Trophoblast cell (in vitro differentiated cells and primary cell): ENCODE results near the gene SMARCD3.

ENCODE experiments used
- DNase-seq, 2 donors: peaks; one replicate each; pipeline ENCODE4 v3.0.0-alpha.2; 2016
- H2AFZ ChIP-seq: 2 replicates; pipeline ENCODE4 v1.6.1; 2013; ENCODE audit warnings: low read length, moderate library complexity, mild to moderate bottlenecking; ENCODE audit not compliant: insufficient read depth, poor library complexity
- H2AK5ac ChIP-seq: 2 replicates; pipeline ENCODE4 v1.6.1; 2013; ENCODE audit warnings: mild to moderate bottlenecking, low read length
- H2BK120ac ChIP-seq: 2 replicates; pipeline ENCODE4 v1.6.1; 2013; ENCODE audit warnings: low read length, mild to moderate bottlenecking, moderate library complexity; ENCODE audit not compliant: insufficient read depth, poor library complexity
- H2BK12ac ChIP-seq: 2 replicates; pipeline ENCODE4 v1.6.1; 2013; ENCODE audit warnings: mild to moderate bottlenecking, low read length, moderate library complexity
- H2BK5ac ChIP-seq: 2 replicates; pipeline ENCODE4 v1.6.1; 2013; ENCODE audit warnings: low read length, low read depth, moderate library complexity, mild to moderate bottlenecking; ENCODE audit not compliant: poor library complexity
- H3K14ac ChIP-seq: 2 replicates; pipeline ENCODE4 v1.6.1; 2013; ENCODE audit warnings: mild to moderate bottlenecking, low read length
- H3K18ac ChIP-seq: 2 replicates; pipeline ENCODE4 v1.6.1; 2013; ENCODE audit warnings: mild to moderate bottlenecking, low read length
- H3K23ac ChIP-seq: 2 replicates; pipeline ENCODE4 v1.6.1; 2013; ENCODE audit warnings: low read length
- H3K27ac ChIP-seq: 2 replicates; pipeline ENCODE4 v1.5.1; 2013; ENCODE audit warnings: low read depth, mild to moderate bottlenecking, inconsistent platforms, low read length, moderate library complexity
- H3K27me3 ChIP-seq: 2 replicates; pipeline ENCODE4 v1.6.1; 2013; ENCODE audit warnings: inconsistent platforms, mild to moderate bottlenecking, low read length, moderate library complexity; ENCODE audit not compliant: insufficient read depth
- H3K36me3 ChIP-seq, 2 experiments: 1 replicate in 1 of 2; 2 replicates in 1 of 2; pipeline ENCODE4 v1.6.1; 2013; ENCODE audit warnings: low read length in 2 of 2, mild to moderate bottlenecking in 2 of 2, moderate library complexity in 1 of 2; ENCODE audit not compliant: insufficient read depth in 2 of 2, control insufficient read depth in 1 of 2
- H3K4ac ChIP-seq: 2 replicates; pipeline ENCODE4 v1.6.1; 2013; ENCODE audit warnings: low read depth, mild to moderate bottlenecking, low read length, moderate library complexity
- H3K4me1 ChIP-seq, 2 experiments: 1 replicate in 1 of 2; 2 replicates in 1 of 2; pipeline ENCODE4 v1.6.1; 2013; ENCODE audit warnings: low read length in 2 of 2, mild to moderate bottlenecking in 2 of 2, moderate library complexity in 1 of 2; ENCODE audit not compliant: insufficient read depth in 2 of 2, control insufficient read depth in 1 of 2
- H3K4me2 ChIP-seq: 2 replicates; pipeline ENCODE4 v1.6.1; 2013; ENCODE audit warnings: inconsistent platforms, mild to moderate bottlenecking, low read length, moderate library complexity
- H3K4me3 ChIP-seq: 2 replicates; pipeline ENCODE4 v1.5.1; 2013; ENCODE audit warnings: mild to moderate bottlenecking, low read depth, low read length, inconsistent platforms
- H3K79me1 ChIP-seq: one replicate; pipeline ENCODE4 v1.6.1; 2013; ENCODE audit warnings: low read length
- H3K79me2 ChIP-seq: 2 replicates; pipeline ENCODE4 v1.6.1; 2013; ENCODE audit warnings: low read length, mild to moderate bottlenecking; ENCODE audit not compliant: control insufficient read depth, insufficient read depth, poor library complexity
- H3K9ac ChIP-seq: 2 replicates; pipeline ENCODE4 v1.6.1; 2013; ENCODE audit warnings: mild to moderate bottlenecking, low read length
- H3K9me3 ChIP-seq: 2 replicates; pipeline ENCODE4 v1.6.1; 2013; ENCODE audit warnings: low read depth, mild to moderate bottlenecking, control low read depth, inconsistent platforms, low read length; ENCODE audit not compliant: insufficient read depth
- H4K12ac ChIP-seq: 2 replicates; pipeline ENCODE4 v1.6.1; 2013; ENCODE audit warnings: low read depth, mild to moderate bottlenecking, low read length, moderate library complexity
- H4K8ac ChIP-seq: 2 replicates; pipeline ENCODE4 v1.6.1; 2013; ENCODE audit warnings: low read depth, mild to moderate bottlenecking, low read length, moderate library complexity
- H4K91ac ChIP-seq: one replicate; pipeline ENCODE4 v1.6.1; 2013; ENCODE audit warnings: low read depth, mild to moderate bottlenecking, low read length, moderate library complexity
- WGBS: extraction: QIAGEN DNeasy Blood & Tissue Kit; methylation state at CpG from one replicate; pipeline ENCODE4 v1.1.7; 2013; ENCODE audit warnings: missing lambda C conversion rate; ENCODE audit not compliant: insufficient read length, insufficient coverage; ENCODE audit errors: extremely low coverage; 5-methylcytosine and 5-hydroxymethylcytosine counted together

SMARCD3 gene

GRCh38 chr7:151272405-151272804 is 23.9 kb upstream of the SMARCD3 start:
- peaks cover 4% of the 10 kb centered on the region for H3K27me3 ChIP-seq
- H3K27ac ChIP-seq: no peak overlapping the region
- no peak overlapping the region for H2AFZ ChIP-seq
- no peaks in the 10 kb centered on the region for H3K79me1 ChIP-seq
- no peak overlapping the region for H2BK5ac ChIP-seq
- H2BK120ac ChIP-seq: no peak overlapping the region
- no peak overlapping the region for H4K12ac ChIP-seq
- H3K4me2 ChIP-seq: no peak overlapping the region
- no peak for DNase-seq
- no peak overlapping the region for H2AK5ac ChIP-seq
- H3K79me2 ChIP-seq: no peaks in the 10 kb centered on the region
- no peaks in the 10 kb centered on the region for H3K36me3 ChIP-seq
- H3K23ac ChIP-seq: no peak overlapping the region
- H4K8ac ChIP-seq: no peak overlapping the region
- H3K9me3 ChIP-seq: peaks cover 2% of the 10 kb centered on the region
- H3K4me1 ChIP-seq: peaks cover 0 to 4% of the 10 kb centered on the region in 2 experiments
- H3K18ac ChIP-seq: no peak overlapping the region
- no peak overlapping the region for H3K14ac ChIP-seq
- WGBS: no CpG with 5 or more reads among the region's 10 CpGs
- no peak overlapping the region for H3K9ac ChIP-seq
- H4K91ac ChIP-seq: no peak overlapping the region
- no peak overlapping the region for H3K4me3 ChIP-seq
- no peak overlapping the region for H3K4ac ChIP-seq
- no peak overlapping the region for H2BK12ac ChIP-seq

GRCh38 chr7:151271699-151272355 is 23.3 kb upstream of the SMARCD3 start:
- no peak overlapping the region for H3K14ac ChIP-seq
- H3K27ac ChIP-seq: no peak overlapping the region
- H2BK120ac ChIP-seq: no peak overlapping the region
- H4K91ac ChIP-seq: no peak overlapping the region
- peaks cover 0 to 2% of the 10 kb centered on the region in 2 experiments for H3K4me1 ChIP-seq
- no peak overlapping the region for H3K23ac ChIP-seq
- peaks cover 2% of the 10 kb centered on the region for H3K9me3 ChIP-seq
- H3K27me3 ChIP-seq: peaks cover 4% of the 10 kb centered on the region
- no peak overlapping the region for H2AK5ac ChIP-seq
- H3K9ac ChIP-seq: no peak overlapping the region
- no peak overlapping the region for H2BK5ac ChIP-seq
- peak; percentile 14 to 68 for DNase-seq
- H3K4ac ChIP-seq: no peak overlapping the region
- H3K18ac ChIP-seq: no peak overlapping the region
- H3K79me1 ChIP-seq: no peaks in the 10 kb centered on the region
- H3K79me2 ChIP-seq: no peaks in the 10 kb centered on the region
- no peaks in the 10 kb centered on the region for H3K36me3 ChIP-seq
- H2AFZ ChIP-seq: no peak overlapping the region
- no peak overlapping the region for H3K4me2 ChIP-seq
- H3K4me3 ChIP-seq: no peak overlapping the region
- H4K8ac ChIP-seq: no peak overlapping the region
- H2BK12ac ChIP-seq: no peak overlapping the region
- no CpG with 5 or more reads among the region's 7 CpGs for WGBS
- H4K12ac ChIP-seq: no peak overlapping the region

- Histone ChIP-seq H3K27ac (no peak overlapping the region), H2BK12ac (no peak overlapping the region), H2AFZ (no peak overlapping the region), H3K23ac (no peak overlapping the region), H2BK120ac (no peak overlapping the region), H3K79me1 (no peaks in the 10 kb centered on the region), H3K9ac (no peak overlapping the region), H3K4me2 (no peak overlapping the region), H3K9me3 (no peaks in the 10 kb centered on the region), H4K12ac (no peak overlapping the region), H4K8ac (no peak overlapping the region), H3K14ac (no peak overlapping the region), H3K4ac (no peak overlapping the region), H3K4me1 (no peaks in the 10 kb centered on the region), H3K79me2 (no peaks in the 10 kb centered on the region), H3K27me3 (no peaks in the 10 kb centered on the region), H3K36me3 (no peaks in the 10 kb centered on the region), H2AK5ac (no peak overlapping the region), H4K91ac (no peak overlapping the region), H3K18ac (no peak overlapping the region), H3K4me3 (no peak overlapping the region), H2BK5ac (no peak overlapping the region)
- WGBS: no CpG with 5 or more reads among the region's 10 CpGs
- DNase-seq: no peak
These were observed 21.0 kb upstream of the SMARCD3 start for GRCh38 chr7:151269511-151269910.

- Histone ChIP-seq H2AK5ac (no peak overlapping the region), H2BK12ac (no peak overlapping the region), H3K79me2 (no peaks in the 10 kb centered on the region), H3K14ac (no peak overlapping the region), H3K79me1 (no peaks in the 10 kb centered on the region), H3K4ac (no peak overlapping the region), H3K36me3 (no peaks in the 10 kb centered on the region), H2AFZ (no peak overlapping the region), H3K27me3 (no peaks in the 10 kb centered on the region), H4K8ac (no peak overlapping the region), H2BK120ac (no peak overlapping the region), H4K12ac (no peak overlapping the region), H3K4me3 (no peak overlapping the region), H3K4me1 (no peaks in the 10 kb centered on the region), H3K23ac (no peak overlapping the region), H4K91ac (no peak overlapping the region), H2BK5ac (no peak overlapping the region), H3K4me2 (no peak overlapping the region), H3K27ac (no peak overlapping the region), H3K18ac (no peak overlapping the region), H3K9me3 (no peaks in the 10 kb centered on the region), H3K9ac (no peak overlapping the region)
- no peak for DNase-seq
- no CpG with 5 or more reads among the region's 9 CpGs for WGBS
These were observed 16.9 kb upstream of the SMARCD3 start for GRCh38 chr7:151265351-151265931.
